ENCODE results near the gene FAM193A.
"Not testable (repeated sequence)": the region's sequence is repeated elsewhere in the genome, so short reads cannot be mapped to it uniquely, and the experiment has no call there.

Gene FAM193A

DNA sequence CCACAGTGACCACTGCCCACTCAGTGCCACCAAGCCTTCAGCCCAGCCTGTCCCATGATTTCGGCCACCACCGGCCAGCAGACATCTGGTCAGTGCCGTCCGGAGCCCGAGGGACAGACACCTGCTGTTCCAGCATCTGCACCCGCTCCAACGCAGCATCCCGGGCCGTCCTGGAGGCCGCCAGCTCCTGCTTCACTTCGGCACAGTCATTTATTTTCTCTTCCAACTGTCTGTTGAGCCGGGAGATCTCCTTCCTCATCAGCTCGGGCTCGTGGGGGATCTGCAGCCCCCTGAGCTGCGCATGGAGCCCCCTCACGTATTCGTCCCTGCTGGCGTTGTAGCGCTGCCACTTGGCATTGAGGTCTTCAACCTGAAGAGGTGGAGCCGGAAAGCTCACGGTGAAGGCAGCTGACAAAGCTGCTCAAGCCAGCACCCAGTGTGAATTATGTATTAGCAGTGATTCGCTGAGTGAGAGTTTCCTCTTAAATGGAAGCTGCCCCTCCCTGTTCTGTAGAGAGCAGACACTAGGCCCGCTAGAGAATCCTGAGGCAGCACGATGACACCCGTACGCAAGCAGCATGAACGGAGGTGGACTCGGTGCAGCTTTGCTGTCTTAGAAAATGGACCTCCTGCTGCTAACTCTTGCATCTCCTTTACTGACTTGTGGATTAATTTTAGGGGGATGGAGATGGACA is 208.3 kb downstream of the FAM193A start:
- no peak for DNase-seq (ENCODE audit: low read depth in 4 of 4, low spot score in 1 of 4)

DNA sequence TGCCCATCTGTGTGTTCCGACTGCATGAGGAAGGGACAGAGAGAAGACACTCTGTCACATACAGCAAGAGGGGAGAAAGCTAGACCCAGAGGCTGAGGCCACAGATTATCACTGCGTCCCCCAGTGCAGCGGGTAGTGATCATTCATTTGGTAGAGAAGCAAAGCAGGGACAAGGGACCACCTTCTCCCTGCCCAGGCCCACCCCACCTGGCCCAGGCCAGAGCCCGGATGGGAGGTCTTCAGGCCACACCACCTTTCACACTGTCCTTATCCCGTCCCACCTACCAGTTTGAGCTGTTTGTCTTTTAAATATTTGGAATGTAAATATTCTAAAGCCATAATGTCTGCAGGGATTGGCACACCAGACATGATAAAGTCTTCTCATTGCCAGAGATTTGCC is 209.1 kb downstream of the FAM193A start:
- DNase-seq (ENCODE audit: low read depth in 4 of 4, low spot score in 1 of 4), result no peak

DNA sequence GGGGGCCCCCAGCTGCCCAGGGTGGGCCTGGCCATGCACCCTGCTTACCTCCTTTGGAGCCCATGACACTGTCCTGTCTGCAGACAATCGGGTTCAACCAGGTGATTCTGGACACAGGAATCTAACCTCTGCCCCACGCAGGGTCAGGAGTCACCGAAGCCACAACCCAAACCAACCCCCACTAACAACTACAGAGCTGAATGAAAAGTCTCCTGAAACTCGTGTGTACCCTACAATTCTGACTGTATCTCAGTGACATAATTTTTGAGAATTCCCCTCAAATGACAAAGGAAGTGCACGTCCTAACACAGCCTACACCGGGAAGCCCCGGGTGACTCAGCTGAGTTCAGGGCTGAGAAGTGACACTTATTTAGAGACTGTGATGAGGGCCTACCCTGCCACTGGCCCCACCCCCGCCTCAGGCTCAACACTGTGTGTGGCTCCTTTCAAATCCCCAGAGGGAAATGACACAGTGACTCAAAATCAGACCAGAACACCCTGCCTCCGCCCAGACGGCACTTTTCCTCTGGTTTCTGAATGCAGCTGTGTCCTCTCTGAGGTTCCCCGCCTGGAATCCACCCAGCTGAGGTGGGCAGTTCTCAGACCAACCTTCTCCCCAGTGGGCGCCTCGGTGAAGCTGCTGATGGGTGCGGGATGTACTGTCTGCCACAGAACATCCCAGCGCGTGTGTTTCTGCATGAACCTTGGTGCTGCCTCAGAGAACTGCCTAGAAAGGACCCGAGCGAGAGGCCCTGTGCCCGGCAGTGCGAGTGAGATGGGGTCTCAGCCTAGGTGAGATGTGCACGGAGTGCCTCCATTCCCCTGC is 209.7 kb downstream of the FAM193A start:
- DNase-seq (ENCODE audit: low read depth in 4 of 4, low spot score in 1 of 4), result peak; percentile 78 to 98 (median 83)

DNA sequence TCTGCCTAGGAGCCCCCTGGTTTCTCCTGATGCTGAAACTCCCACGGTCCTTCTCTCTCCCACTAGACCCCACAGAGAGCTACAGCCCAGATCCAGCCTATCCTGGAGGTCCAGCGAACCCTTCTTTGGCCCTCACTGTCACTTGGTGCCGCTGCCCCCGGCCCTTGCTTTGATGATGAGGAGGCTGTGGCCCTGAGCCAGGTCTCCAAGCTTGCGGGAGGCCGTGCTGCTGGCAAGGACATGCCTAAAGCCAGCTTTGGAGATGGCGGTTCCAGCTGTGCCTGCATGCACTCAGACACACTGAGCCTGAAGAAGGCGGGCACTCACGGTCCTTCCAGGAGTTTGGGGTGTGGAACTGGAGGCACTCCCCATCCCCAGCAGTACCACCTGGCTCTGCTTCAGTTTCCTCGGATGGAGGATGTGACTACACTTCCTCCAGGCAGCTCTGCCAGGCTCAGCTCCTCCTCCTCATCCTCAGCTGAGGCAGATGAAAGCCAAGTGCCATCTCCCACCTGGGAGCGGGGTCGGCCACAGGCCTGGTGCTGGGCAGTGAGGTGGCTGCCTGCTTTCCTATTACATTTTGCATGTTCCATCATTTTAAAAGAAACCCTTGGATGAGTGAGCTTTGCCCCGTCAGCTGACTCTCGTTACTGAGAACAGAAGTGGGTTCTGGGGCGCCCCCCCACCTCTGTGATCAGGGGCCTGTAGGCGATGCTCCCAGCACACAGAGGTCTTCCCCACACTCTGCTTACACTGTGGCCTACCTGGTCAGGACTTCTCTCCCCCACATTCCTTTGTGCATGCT is 210.6 kb downstream of the FAM193A start:
- DNase-seq (ENCODE audit: low read depth in 4 of 4, low spot score in 1 of 4), result no peak

DNA sequence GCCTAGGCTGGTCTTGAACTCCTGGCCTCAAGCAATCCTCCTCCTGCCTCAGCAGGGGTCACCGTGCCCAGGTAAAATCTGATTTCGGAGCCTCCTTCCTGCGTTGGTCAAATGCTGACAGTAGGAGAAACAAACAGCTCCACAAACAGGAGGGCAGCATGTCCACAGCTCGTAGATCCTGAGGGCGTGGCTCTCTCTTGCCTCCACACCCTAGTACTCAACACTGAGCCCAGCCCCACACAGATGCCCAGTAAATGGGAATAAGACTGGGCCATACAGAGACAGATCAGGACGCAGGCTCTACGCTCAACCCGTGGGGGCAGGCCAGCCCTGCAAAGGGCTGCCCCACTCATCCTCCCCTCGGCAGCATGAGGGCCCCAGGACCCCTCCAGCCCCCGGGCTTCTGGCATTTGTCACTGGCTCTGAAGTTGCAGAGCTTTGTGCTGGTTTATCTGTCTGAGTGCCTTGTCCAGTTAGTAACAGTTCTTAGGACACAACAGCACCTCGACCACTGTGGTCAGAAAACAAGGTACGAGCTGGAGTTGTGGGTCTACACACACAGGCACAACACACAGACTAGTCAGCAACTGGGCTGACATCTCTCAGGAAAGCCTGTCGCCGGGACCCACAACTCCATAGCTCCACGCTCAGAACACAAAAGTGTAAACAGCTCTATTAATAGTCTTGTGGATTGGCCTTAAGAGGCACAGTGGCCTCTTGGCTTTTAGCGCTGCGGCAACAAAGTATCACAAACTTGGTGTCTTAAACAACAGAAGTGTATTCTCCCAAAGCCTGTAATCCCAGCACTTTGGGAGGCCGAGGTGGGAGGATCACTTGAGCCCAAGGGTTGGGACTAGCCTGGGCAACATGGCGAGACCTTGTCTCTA is 214.5 kb downstream of the FAM193A start:
- no peak for DNase-seq (ENCODE audit: low read depth in 4 of 4, low spot score in 1 of 4)

DNA sequence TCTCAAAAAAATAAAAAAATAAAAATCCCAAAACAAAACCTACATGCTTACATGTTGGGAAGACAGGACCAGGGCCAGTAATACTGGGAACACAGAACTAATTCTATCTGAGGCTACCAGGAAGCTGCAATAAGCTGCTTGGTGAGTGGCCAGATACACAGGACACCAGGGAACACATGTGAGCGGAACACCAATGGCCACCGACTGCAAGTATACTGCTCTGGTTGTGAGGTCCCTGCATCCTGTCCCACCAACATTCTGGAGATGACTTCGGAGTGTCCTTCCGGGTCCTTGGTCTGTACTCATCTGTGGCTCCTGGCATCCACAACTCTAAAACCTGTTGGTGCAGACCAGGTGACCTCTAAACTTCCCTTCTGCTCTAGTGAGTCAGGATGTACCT is 217.0 kb downstream of the FAM193A start:
- no peak for DNase-seq (ENCODE audit: low read depth in 4 of 4, low spot score in 1 of 4)

DNA sequence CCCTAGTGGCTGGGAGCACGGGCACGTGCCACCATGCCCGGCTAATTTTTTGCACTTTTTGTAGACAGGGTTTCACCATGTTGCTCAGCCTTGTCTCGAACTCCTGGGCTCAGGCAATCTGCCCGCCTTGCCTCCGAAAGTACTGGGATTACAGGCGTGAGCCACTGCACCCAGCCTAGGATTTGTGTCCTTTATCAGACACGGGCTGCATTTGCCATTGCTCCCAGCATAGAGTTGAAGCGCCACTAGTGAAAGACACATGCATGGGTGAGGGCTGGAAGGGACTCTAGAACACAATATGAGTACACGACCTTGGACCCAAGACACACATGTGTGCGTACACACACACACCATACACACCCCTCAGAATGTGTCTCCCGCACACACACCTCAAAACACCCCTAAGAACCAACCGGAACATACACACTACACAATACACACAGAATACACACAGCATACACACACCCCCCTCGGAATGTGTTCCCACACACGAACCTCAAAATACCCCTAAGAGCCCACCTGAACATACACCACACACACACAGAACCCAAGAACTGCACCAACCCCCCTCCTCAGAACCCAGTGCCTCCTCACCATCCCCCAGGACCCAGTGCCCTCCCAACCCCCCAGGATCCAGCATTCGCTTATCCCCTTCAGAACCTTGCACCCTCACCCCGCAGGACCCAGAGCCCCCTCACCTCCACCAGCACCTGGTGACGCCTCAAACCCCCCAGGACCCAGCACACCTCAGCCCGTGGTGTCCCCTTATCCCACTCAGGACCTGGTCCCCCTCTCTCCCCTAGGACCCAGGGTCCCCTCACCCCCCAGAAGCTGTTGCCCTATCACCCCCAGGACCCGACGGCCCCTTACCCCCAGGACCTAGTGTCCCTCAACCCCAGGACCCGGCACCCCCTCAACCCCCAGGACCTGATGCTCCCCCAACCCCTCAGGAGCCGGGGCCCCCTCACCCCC is 218.7 kb downstream of the FAM193A start:
- no peak for DNase-seq (ENCODE audit: low read depth in 4 of 4, low spot score in 1 of 4)

DNA sequence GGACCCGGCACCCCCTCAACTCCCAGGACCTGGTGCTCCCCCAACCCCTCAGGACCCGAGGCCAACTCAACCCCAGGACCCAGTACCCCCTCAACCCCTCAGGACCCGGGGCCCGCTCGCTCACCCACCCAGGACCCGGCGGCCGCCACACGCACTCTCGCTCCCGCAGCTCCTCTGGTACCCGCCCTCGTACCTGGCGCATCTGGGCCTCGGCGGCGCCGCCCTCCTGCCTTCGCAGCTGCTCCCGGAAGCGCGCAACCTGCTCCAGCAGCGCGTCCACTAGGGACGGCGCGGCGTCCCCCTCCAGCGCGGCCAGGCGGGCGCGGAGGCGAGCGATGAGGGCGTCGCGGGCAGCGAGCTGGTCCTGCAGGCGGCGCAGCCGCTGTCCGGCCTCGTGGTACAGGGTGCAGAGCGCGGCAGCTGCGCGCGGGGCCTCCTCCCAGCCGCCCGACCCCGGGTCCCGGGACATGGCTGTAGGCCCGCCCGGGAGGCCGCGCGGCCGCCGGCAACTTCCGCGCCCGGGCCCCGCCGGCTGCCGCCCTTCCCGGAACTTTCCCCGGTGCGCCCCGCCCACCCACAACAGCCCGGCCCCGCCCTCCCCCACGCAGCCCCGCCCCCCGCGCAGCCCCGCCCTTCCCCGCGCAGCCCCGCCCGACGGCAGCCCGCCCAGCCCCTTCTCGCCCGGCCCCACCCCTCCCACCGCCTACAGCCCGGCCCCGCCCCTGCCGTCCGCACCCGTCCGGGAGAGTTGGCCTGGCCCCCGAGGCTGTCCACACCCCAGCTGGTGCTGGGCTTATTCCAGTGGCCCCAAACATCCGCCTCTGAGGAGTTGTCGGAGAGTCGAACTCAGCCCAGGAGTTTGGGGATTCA is 219.6 kb downstream of the FAM193A start, which contains the start of gene TNIP2:
Gene TNIP2, minus strand, starts transcription at position 516 of the 870 bp plus-strand sequence. Its CDS starts 47 bp downstream, at position 469.
- DNase-seq (ENCODE audit: low read depth in 4 of 4, low spot score in 1 of 4), result peak; percentile 52 to 72 (median 68)

DNA sequence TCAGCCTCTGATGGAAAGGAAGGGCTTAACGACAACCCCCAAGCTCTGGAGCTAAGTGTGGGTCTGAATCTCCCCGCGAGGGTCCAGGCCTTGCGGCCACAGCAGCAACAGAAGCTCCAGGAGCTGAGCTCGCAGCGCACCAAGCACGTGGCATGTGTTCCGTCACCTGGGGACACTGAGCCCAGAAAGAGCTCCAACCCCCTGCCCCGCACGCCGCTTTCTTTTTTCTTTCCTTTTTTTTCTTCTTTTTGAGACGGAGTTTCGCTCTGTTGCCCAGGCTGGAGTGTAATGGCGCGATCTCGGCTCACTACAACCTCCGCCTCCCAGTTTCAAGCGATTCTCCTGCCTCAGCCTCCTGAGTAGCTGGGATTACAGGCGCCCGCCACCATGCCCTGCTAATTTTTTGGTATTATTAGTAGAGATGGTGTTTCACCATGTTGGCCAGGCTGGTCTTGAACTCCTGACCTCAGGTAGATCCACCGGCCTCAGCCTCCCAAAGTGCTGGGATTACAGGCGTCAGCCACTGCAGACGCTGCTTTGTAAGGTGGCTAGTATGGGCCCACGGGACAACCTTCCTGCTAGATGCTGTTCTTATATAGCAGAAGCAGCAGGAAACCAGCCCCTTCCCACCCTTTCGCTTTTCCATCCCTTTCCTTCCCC is 220.4 kb downstream of the FAM193A start:
- no peak for DNase-seq (ENCODE audit: low read depth in 4 of 4, low spot score in 1 of 4)

DNA sequence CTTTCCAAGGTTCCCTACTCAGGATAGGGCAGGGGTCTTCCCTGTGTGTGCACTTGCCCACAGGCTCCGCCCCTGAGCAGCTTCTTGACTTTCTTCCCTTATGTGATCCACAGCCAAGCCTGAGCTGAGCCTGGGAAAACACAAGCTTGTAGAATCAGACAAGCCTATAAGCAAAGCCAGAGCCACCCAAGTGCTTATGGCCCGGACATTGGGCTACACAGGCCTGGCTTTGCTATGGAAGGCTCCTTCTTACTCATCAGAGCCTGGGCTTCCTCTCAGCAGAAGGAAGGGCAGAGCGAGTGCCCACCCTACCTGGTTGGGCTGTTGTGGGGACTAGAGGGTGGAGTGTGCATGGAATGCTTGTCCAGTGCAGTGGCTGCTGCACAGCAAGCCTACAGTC is 221.0 kb downstream of the FAM193A start:
- DNase-seq (ENCODE audit: low read depth in 4 of 4, low spot score in 1 of 4), result no peak

DNA sequence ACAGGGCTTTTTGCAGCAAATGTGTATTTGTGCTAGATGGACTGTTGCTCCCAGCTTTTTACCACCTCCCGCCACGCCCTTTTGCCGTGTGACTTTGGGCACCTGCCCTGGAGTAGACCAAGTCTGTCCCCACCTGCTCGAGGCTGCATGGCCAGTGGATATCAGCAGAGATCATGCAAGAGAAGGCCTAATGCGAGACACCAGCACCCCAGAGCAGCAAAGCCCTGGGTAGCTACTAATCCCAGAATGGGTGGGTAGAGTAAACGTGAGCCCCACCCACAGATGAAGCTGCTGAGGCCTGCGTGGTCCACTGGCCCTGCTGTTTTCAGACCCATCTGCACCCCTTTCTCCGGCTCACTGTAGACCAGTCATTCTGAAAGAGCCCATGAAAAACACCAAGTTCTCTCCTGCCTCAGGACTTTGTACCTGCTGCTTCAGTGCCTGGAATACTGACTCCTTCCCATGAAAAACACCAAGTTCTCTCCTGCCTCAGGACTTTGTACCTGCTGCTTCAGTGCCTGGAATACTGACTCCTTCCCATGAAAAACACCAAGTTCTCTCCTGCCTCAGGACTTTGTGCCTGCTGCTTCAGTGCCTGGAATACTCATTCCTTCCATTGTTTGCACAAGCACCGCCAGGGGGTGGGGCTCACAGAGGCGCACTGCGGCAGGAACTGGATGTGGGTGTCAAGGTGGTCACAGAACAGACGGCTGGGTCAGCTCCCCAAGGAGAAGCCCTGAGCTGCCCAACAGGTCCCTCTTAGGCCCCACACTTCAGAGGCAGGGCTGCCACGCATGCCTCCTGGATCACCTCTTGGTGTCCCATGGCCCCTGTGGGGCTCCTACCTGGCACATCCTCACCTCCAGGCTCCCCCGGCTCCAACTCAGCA is 224.8 kb downstream of the FAM193A start:
- no peak for DNase-seq (ENCODE audit: low read depth in 4 of 4, low spot score in 1 of 4)

DNA sequence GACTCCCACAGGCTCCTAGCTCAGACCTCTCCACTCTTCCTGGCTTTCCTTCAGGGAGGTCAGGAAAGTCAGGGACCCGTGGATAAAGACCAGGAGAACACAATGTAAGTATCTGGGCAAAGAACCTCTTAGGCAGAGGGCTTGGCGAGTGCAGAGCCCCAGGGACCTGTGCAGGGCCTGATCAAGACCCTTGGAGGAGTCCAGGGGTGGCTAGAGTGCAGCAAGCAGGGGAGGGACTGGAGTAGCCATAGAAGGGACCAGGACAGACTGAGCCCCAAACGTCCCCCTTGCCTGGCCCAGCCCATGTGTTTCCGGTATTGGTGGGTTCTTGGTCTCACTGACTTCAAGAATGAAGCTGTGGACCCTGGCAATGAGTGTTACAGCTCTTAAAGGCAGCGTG is 225.6 kb downstream of the FAM193A start:
- DNase-seq (ENCODE audit: low read depth in 4 of 4, low spot score in 1 of 4), result no peak

DNA sequence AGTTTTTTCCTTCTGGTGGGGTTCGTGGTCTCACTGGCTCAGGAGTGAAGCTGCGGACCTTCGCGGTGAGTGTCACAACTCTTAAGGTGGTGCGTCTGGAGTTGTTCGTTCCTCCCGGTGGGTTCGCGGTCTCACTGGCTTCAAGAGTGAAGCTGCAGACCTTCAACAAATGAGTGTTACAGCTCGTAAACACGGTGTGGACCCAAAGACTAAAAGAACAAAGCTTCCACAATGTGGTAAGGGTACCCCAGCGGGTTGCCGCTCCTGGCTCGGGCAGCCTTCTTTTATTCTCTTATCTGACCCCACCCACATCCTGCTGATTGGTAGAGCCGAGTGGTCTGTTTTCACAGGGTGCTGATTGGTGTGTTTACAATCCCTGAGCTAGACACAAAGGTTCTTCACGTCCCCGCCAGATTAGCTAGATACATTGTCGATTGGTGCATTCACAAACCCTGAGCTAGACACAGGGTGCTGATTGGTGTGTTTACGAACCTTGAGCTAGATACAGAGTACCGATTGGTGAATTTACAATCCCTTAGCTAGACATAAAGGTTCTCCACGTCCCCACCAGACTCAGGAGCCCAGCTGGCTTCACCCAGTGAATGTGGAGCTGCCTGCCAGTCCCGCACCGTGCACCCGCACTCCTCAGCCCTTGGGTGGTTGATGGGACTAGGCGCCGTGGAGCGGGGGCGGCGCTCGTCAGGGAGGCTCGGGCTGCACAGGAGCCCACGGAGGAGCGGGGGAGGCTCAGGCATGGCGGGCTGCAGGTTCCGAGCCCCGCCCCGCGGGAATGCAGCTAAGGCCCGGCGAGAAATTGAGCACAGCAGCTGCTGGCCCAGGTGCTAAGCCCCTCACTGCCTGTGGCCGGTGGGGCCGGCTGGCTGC is 226.3 kb downstream of the FAM193A start:
- DNase-seq (ENCODE audit: low read depth in 4 of 4, low spot score in 1 of 4), result not testable (repeated sequence)

DNA sequence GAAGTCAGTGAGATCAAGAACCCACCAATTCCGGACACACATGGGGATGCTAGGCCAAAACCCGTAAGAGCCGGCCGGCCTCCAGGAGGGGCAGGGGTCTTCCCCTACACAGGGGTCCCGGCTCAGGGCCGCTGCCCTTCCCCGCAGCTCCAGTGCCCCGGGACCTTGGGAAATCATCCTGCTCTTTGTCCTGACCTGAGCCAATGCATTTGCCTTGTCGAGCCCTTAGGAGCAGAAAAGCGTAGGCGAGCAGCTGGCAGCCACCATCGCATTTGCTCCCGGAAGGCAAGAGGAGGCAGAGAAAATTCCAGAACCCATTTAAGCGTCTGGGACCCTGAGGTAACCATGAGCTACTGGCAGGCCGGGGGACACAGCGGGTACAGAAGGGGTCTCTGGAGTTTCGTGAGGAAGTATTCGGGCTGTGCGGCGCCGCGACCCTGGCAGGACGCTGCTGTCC is 227.1 kb downstream of the FAM193A start:
- no peak for DNase-seq (ENCODE audit: low read depth in 4 of 4, low spot score in 1 of 4)

DNA sequence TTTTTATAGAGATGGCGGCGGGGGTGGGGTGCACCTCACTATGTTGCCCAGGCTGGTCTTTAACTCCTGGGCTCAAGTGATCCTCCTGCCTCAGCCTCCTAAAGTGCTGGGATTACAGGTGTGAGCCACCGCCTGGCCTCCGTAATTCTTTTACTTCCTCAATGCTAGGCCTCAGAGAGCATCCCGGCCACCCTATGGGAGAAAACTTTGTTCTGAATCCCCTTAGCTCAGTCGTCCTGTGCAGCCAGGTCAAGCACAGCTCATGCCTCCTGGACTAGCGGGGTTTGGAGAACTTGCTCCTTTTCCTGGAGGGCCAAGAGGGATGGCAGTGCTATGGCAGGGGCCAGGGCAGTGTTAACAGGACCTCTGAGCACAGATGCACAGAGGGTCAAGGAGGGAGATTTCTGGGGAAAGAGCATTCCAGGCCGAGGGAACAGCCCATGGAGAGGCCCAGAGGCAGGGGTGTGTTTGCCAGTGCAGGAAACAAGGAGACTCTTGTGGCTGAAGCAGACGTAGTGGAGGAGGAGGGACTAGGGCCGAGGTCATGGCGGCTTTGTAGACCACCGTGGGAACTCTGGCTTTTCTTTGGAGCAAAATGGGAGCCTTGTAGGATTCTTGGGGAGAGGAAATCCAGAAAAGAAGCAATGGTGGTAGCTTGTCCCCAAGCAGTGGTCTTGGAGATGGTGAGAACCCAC is 229.5 kb downstream of the FAM193A start:
- DNase-seq (ENCODE audit: low read depth in 4 of 4, low spot score in 1 of 4), result no peak
